HepG2 (cell line): ENCODE results near the gene ZXDC. TPM values are rescaled to one million over a fixed set of nuclear protein-coding genes. Genes with fewer than 3 reads are reported as not detected.

Experiments used
- ARHGAP35 ChIP-seq: sonication (generic); formaldehyde crosslinking; IDR thresholded peaks from 2 replicates; pipeline ENCODE4 v1.9.0; 2022; ENCODE audit warnings: mild to moderate bottlenecking, inconsistent platforms, moderate library complexity, missing genetic modification reagents, borderline replicate concordance
- CBX1 ChIP-seq: IDR thresholded peaks from one replicate; pipeline ENCODE4 v1.6.1; 2016; ENCODE audit warnings: antibody characterized with exemption, low read depth
- CERS6 ChIP-seq: sonication (generic); formaldehyde crosslinking; IDR thresholded peaks from 2 replicates; pipeline ENCODE4 v1.5.0; 2020; ENCODE audit warnings: missing genetic modification reagents
- CSRNP2 ChIP-seq: sonication (generic); formaldehyde crosslinking; conservative IDR thresholded peaks from 2 replicates; pipeline ENCODE4 v1.8.0; 2022; ENCODE audit warnings: low read depth, missing genetic modification reagents
- EEA1 ChIP-seq: sonication (generic); formaldehyde crosslinking; IDR thresholded peaks from 2 replicates; pipeline ENCODE4 v1.5.1; 2020; ENCODE audit warnings: mild to moderate bottlenecking, missing genetic modification reagents, borderline replicate concordance
- ELK4 ChIP-seq: sonication (generic); formaldehyde crosslinking; IDR thresholded peaks from 2 replicates; pipeline ENCODE4 v1.9.0; 2021; ENCODE audit warnings: missing genetic modification reagents, borderline replicate concordance
- FIP1L1 ChIP-seq: fragments of 200-400 bp; formaldehyde crosslinking; IDR thresholded peaks from 2 replicates; pipeline ENCODE4 v1.6.1; 2018; ENCODE audit warnings: low read depth, mild to moderate bottlenecking, low read length, moderate library complexity, borderline replicate concordance; ENCODE audit not compliant: insufficient read depth
- KAT8 ChIP-seq: IDR thresholded peaks from 2 replicates; pipeline ENCODE4 v1.6.1; 2016; ENCODE audit warnings: missing genetic modification reagents, missing compliant biosample characterization
- MXD1 ChIP-seq: sonication (generic); formaldehyde crosslinking; IDR thresholded peaks from 2 replicates; pipeline ENCODE4 v1.4.0; 2020; ENCODE audit warnings: mild to moderate bottlenecking, missing genetic modification reagents
- RNF2 ChIP-seq: fragments of 450-650 bp; conservative IDR thresholded peaks from 2 replicates; pipeline ENCODE4 v1.6.1; 2016; ENCODE audit warnings: low read depth
- TOPORS ChIP-seq: sonication (generic); formaldehyde crosslinking; IDR thresholded peaks from 2 replicates; pipeline ENCODE4 v1.8.0; 2023; ENCODE audit warnings: mild to moderate bottlenecking, missing genetic modification reagents
- U2AF2 ChIP-seq: fragments of 200-400 bp; formaldehyde crosslinking; IDR thresholded peaks from 2 replicates; pipeline ENCODE4 v1.6.1; 2017; ENCODE audit warnings: low read depth, mild to moderate bottlenecking, low read length
- UBTF ChIP-seq: sonication (generic); formaldehyde crosslinking; IDR thresholded peaks from 2 replicates; pipeline ENCODE4 v1.4.0; 2020; ENCODE audit warnings: mild to moderate bottlenecking, missing genetic modification reagents
- USF2 ChIP-seq, 2 experiments: sonication (generic) in 1 of 2; formaldehyde crosslinking in 1 of 2; IDR thresholded peaks; 2 replicates each; pipeline versions ENCODE4 v1.5.1 to v1.6.1; 2011 to 2020; ENCODE audit warnings: borderline replicate concordance in 1 of 2, low read depth in 1 of 2, low read length in 1 of 2, mild to moderate bottlenecking in 1 of 2, missing genetic modification reagents in 1 of 2, moderate library complexity in 1 of 2
- ZNF232 ChIP-seq: sonication (generic); formaldehyde crosslinking; IDR thresholded peaks from 2 replicates; pipeline ENCODE4 v1.4.0; 2020; ENCODE audit warnings: missing genetic modification reagents, borderline replicate concordance
- ZNF432 ChIP-seq: sonication (generic); formaldehyde crosslinking; IDR thresholded peaks from 2 replicates; pipeline ENCODE4 v1.5.0; 2020; ENCODE audit warnings: missing genetic modification reagents, mild to moderate bottlenecking, borderline replicate concordance
- ZNF550 ChIP-seq: sonication (generic); formaldehyde crosslinking; IDR thresholded peaks from 2 replicates; pipeline ENCODE4 v1.4.0; 2020; ENCODE audit warnings: mild to moderate bottlenecking, missing genetic modification reagents, borderline replicate concordance
- ZSCAN30 ChIP-seq: sonication (generic); formaldehyde crosslinking; IDR thresholded peaks from 2 replicates; pipeline ENCODE4 v1.5.0; 2020; ENCODE audit warnings: mild to moderate bottlenecking, missing genetic modification reagents
- polyA plus RNA-seq, 8 experiments: library from polyadenylated mRNA; depleted of rRNA in 3 of 8; stranded (reverse) in 7 of 8; unstranded in 1 of 8; fragments of >200 nt; fragmentation: Illumina TruSeq in 4 of 8; extraction: Trizol in 4 of 8; gene quantifications; 2 replicates each; pipeline versions ENCODE4 v1.2.1 to v1.2.3, GENCODE V29; 2011 to 2016; ENCODE audit warnings: low read depth in 4 of 8, missing spikeins in 1 of 8, mixed read lengths in 1 of 8; ENCODE audit not compliant: insufficient read depth in 1 of 8
- total RNA-seq, 5 experiments: library from RNA; depleted of rRNA; stranded (reverse); fragments of >200 nt; fragmentation: Illumina TruSeq; extraction: Trizol; gene quantifications; 2 replicates each; pipeline ENCODE4 v1.2.3, GENCODE V29; 2016; ENCODE audit warnings: low read depth in 1 of 5

Gene ZXDC
- total and polyA plus RNA-seq, 2 of the 13 experiments (the other 11 are each of a cell fraction or from before 2014, with no cell fraction given), result 17.6 to 21.2 TPM

GRCh38 chr3:126476166-126477060 lies 722 bp upstream of the ZXDC start (continued):
- peak; percentile 50 for TF ChIP-seq UBTF (CRISPR knock-in tag)
- TF ChIP-seq RNF2, result no peak
- no peak for TF ChIP-seq ZNF232 (CRISPR knock-in tag)
- no peak for TF ChIP-seq ZNF550
- no peak for TF ChIP-seq EEA1 (CRISPR knock-in tag)
- 0 out of 2 replicates have a peak, but pooled peaks have one; percentile 35 for TF ChIP-seq ARHGAP35 (CRISPR knock-in tag)
- TF ChIP-seq ELK4 (CRISPR knock-in tag), result no peak
- no peak for TF ChIP-seq MXD1 (CRISPR knock-in tag)
- peak; percentile 35; the same call in 1 of the 2 replicates for TF ChIP-seq KAT8 (CRISPR knock-in tag)
- no peak for TF ChIP-seq CSRNP2
- no peak for TF ChIP-seq CERS6 (CRISPR knock-in tag)
- no peak for TF ChIP-seq FIP1L1
- TF ChIP-seq CBX1, result no peak
- TF ChIP-seq TOPORS (CRISPR knock-in tag), result 0 out of 2 replicates have a peak, but pooled peaks have one; percentile 46
- no peak for TF ChIP-seq ZSCAN30
- no peak for TF ChIP-seq ZNF432 (CRISPR knock-in tag)
- no peak for TF ChIP-seq USF2 (IDR thresholded peaks at IDR 0.05; ENCODE audit: low read depth, low read length)
- 0 out of 2 replicates have a peak, but pooled peaks have one; percentile 24 for TF ChIP-seq USF2 (CRISPR knock-in tag; IDR thresholded peaks at IDR 0.05; ENCODE audit: borderline replicate concordance)
- no peak for TF ChIP-seq U2AF2
